ENCODE measurements around the gene ATG16L2.
"Not testable (repeated sequence)": the region's sequence is repeated elsewhere in the genome, so short reads cannot be mapped to it uniquely, and the experiment has no call there.

Gene ATG16L2

DNA sequence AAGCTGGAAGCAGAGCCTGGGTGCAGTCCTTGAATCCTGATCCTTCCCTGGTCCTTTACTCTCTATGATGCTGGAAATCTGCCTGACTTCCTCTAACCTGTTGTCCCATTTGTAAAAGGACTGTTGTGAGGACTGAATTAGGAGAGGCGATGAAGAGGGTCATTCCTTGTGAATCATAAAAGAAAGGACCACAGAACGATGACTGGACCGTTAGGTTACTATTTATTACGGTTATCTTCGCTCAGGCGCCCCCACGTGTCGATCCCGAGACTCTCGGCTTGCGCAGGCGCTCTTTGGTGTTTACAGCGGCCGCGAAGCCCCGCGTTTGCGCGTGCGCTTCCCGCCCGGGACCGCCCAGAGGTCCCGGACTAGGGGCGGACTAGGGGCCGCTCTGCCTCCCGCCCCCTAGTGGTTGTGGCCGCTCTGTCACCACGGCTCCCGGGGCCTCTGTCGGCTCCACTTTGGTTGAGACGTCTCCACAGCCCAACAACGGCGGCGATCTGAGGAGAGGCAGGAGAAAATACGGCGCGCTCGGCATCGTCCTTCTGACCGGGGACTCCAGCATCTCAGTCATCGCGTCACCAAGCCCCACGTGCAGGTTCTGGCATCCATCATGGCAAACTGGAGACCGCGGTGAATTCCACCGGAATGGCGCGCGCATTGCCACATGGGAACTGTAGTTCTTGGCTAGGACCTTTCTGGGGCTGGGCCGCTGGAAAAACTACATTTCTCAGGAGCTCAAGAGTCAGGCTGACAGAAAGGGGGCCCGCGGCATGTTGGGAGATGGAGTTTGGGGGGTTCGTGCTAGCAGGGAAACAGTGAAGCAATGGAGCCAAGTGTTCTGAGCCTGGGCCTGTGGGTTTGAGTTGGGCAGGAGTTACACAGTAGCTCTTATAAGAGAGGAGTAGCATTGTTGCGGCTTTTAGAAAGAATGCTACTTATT lies 20.5 kb upstream of the ATG16L2 start, which contains the start of gene STARD10:
TSS of gene STARD10 (minus strand) at position 623 of the 943 bp plus-strand sequence. CDS start 12,866 bp downstream, outside the sequence.
- H3K4me3 ChIP-seq (ENCODE audit: low read depth, low read length), result peak within 1 kb of the TSS; percentile 93

DNA sequence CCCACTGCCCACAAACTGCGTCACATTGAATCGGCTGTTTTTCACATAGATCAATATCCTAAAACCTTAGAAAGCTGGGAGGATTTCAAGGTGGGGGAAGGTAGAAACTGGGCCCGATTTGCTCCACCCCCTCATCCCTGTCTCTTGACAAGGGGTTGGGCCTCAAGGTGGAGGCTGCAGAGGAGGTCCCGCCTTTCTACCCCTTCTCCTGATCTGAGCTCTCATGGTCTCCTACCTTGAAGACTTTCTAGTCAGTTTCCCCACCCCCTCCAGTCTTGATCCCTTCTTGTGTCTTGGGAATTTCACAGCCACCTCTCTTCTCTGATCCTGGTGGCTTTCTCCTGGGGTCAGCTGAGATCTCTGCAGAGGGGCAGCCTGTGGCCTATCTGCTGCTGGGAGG lies 15.8 kb upstream of the ATG16L2 start:
- no peak overlapping the region for H3K4me3 ChIP-seq (ENCODE audit: low read depth, low read length)

DNA sequence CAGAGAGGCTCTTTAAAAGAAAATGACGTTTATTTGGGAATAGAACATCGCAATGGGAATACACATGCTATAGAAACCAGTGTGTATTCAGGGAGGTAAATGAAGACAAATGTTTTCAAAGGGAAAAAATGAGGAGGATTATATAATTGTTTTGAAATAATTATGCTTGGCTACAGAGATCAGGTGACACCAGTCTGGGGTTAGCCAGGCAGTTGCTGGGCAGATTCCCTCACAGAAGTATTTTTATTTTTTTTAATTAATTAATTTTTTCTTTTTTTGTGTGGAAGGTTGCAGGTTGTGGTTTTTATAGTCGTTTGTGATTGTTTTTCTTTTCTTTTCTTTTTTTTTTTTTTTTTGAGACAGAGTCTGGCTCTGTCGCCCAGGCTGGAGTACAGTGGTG lies 14.8 kb upstream of the ATG16L2 start:
- H3K4me3 ChIP-seq (ENCODE audit: low read depth, low read length), result no peak overlapping the region

DNA sequence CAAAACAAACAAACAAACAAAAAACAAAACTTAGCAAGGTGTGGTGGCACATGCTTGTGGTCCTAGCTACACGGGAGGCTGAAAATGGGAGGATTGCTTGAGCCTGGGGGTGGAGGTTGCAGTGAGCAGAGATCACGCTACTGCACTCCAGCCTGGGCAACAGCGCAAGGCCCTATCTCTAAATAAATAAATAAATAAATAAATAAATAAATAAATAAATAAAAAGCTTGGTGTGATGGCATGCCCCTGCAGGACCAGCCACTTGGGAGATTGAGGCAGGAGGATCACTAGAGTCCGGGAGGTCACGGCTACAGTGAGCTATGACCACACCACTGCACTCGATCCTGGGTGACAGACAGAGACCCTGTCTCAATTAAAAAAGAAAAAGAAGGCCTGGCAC lies 11.4 kb upstream of the ATG16L2 start:
- H3K4me3 ChIP-seq (ENCODE audit: low read depth, low read length), result no peak overlapping the region

DNA sequence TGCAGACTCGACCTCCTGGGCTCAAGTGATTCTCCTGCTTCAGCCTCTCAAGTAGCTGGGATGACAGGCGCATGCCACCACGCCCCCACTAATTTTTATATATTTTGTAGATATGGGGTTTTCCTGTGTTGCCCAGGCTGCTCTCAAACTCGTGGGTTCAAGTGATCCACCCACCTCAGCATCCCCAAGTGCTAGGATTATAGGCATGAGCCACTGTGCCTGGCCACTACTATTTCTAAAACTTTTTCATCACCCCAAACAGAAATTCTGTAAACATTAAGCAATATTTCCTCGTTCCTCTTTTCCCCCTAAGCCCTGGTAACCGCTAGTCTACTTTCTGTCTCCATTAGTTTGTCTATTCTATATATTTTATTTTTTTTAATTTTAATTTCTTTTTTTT lies 9.0 kb upstream of the ATG16L2 start:
- H3K4me3 ChIP-seq (ENCODE audit: low read depth, low read length), result no peak overlapping the region

DNA sequence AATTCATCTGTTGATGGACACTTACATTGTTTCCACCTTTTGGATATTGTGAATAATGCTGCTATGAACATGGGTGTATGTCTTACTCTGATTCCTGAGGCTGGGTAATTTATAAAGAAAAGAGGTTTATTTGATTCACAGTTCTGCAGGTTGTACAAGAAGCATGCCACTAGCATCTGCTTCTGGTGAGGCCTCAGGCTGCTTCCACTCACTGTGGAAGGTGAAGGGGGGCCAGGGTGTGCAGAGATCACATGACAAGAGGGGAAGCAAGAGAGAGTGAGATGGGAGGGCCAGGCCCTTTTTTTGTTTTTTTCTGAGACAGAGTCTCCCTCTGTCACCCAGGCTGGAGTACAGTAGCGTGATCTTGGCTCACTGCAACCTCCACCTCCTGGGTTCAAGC lies 7.8 kb upstream of the ATG16L2 start:
- H3K4me3 ChIP-seq (ENCODE audit: low read depth, low read length), result not testable (repeated sequence)

DNA sequence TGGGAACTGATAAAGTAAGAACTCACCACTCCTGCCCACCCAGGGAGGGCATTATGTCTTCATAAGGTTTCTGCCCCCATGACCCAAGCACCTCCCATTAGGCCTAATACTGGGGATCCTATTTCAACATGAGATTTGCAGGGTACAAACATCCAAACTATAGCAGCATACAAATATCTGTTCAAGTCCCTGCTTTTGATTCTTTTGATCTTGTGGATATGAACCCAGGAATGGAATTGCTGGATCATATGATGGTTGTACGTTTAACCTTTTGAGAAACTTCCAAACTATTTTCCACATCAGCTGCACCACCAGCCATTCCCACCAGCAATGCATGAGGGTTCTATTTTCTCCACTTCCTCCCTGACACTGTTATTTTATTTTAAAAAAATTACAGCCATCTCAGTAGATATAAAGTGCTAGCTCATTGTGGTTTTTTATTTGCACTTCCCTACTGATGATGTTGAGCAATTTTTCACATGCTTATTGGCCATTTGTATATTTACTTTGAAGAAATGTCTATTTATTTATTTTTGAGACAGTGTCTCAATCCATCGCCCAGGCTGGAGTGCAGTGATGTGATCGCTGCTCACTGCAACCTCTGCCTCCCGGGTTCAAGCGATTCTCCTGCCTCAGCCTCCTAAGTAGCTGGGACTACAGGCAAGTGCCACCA lies 7.1 kb upstream of the ATG16L2 start:
- H3K4me3 ChIP-seq (ENCODE audit: low read depth, low read length), result no peak overlapping the region

DNA sequence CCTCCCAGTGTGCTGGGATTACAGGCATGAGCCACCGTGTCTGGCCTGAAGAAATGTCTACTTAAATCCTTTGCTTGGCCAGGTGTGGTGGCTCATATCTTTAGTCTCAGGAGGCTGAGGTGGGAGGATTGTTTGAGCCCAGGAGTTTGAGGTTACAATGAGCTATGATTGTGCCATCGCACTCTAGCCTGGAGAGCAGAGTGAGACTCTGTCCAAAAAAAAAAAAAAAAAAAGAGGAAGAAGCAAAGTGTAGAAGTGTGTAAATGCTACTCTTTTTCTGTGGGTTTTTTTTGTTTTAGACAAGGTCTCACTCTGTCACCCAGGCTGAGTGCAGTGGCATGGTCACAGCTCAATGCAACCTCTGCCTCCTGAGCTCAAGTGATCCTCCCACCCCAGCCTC lies 6.4 kb upstream of the ATG16L2 start:
- no peak overlapping the region for H3K4me3 ChIP-seq (ENCODE audit: low read depth, low read length)

DNA sequence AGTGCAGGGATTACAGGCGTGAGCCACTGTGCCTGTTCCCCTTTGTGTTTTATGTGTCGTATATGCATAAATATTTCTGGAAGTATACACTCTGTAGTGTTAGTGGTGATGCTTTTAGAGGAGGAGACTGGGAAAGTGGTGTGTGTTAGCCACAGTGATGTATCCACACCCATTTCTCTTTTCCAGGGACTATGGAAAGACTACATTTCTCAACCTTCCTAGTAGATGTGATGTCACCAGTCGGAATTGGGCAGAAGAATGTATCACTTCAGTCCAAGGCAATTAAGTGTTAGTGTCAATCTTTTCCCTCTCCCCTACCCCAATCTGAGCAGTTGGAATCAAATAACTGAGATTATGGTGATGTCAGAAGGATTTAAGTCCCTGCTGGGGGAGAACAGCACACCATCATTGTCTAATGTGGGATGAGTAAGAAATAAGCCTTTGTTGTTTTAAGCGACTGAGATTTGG lies 5.8 kb upstream of the ATG16L2 start:
- H3K4me3 ChIP-seq (ENCODE audit: low read depth, low read length), result no peak overlapping the region

DNA sequence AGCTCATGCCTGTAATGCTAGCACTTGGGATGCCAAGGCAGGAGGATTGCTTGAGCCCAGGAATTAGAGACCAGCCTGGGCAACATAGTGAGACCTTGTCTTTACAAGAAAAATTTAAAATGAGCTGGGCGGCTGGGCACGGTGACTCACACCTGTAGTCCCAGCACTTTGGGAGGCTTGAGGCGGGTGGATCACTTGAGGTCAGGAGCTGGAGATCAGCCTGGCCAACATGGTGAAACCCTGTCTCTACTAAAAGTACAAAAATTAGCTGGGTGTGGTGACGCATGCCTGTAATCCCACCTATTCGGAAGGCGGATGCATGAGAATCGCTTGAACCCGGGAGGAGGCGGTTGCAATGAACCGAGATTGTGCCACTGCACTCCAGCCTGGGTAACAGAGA lies 2.5 kb upstream of the ATG16L2 start:
- H3K4me3 ChIP-seq (ENCODE audit: low read depth, low read length), result not testable (repeated sequence)

DNA sequence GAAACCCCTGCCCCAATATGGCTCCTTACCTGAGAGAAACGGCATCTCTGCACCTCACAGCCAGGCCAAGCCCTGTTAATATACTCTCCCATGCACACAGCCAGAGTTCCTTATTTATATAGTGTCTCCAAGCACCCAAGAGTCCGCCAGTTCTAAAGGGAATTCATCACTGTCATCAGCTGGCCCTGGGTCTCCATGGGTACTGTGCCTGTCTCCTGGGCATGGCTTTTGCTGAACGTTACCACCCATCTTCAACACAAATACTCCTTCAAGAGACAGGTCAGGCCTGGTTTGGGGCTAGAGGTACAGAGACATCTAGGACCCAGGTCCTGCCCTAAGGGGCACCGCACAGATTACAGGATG lies 1.6 kb upstream of the ATG16L2 start:
- no peak overlapping the region for H3K4me3 ChIP-seq (ENCODE audit: low read depth, low read length)

DNA sequence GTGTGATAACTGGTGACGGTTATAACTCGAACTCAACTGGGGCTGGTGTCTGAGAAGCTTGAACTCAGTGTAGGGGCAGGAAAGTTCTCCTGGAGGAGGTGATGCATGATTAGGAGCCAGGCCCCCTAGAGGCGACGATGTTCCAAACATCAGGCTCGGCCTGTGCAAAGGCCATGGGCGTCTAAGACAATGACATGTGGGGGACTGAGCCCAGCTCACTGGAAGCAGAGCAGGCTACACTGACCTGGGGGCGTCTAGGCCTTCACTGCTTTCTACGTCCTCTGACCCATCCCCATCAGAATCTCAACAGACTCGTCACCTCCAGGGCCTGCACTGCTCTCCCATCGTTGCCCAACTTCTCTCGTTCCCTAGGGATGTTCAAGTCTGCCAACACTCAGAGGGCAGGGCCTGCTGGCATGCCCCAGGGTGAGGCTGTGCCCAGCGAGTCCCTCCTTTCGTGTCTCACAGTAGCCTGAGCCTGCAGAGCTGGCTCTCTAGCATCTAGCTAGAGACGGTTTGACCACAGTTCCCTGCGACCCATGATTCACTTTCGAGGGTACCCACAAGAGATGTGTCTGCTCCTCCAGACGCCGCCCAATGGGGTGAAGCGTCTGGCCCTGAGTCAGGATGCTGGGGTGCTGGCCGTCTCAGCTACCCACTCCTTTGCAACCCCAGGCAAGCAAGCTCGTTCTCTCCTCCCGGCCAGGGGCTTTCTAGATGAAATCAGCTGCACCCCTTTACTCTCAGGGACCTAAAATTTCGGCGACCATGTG lies 1.1 kb upstream of the ATG16L2 start:
- peak overlapping the region; percentile 89 for H3K4me3 ChIP-seq (ENCODE audit: low read depth, low read length)

DNA sequence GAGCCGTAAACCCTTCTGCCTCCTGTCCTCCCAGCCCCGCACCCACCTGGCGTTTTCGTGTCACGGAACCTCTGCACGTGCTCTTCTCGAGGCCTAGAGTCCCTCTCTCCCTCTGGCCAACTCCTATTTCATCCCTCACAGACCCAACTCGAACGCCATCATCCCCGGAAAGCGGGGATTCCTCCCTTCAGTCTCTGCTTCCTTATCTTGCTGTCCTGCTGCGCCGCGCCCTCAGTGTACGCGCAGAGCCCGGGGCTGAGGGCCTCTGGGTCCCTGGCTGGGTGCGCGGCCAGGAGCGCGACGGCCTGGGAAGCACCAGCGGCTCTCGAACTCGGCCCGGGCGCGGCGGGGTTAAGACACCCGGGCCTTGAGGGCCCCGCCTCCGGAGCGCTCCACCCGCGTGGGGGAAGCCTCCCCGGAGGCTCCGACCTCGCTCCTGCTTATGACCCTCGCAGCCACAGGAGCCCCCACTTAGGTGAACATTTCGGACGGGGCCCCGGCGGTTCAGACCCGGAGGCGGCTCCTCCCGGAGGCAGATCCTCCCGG lies 398 bp upstream of the ATG16L2 start:
- H3K4me3 ChIP-seq (ENCODE audit: low read depth, low read length), result peak overlapping the region; percentile 89

DNA sequence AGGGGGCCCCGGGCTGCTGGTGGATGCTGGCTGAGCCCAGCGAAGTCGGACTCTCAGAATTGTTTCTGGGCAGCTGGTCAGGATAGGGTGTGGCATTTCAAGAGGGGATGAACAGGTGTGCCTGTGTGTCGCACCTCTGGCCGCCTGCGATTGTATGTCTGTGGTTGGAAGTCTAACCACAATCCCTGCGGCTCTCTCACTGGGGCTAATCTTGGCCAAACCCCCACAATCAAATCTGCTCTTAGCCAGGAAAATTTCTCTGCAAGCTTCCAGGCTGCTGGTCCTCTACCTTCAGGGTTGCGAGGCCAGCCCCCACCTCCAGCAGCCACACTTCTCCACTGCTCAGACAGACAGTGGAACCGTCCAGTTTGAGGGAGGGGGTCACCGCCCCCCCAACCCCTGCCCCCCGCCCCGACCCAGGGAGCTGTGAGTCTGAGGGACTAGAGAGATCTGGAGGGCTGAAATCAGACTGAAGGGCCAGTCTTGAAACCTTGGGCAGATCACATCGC lies 953 bp downstream of the ATG16L2 start:
- H3K4me3 ChIP-seq (ENCODE audit: low read depth, low read length), result peak overlapping the region; percentile 89

DNA sequence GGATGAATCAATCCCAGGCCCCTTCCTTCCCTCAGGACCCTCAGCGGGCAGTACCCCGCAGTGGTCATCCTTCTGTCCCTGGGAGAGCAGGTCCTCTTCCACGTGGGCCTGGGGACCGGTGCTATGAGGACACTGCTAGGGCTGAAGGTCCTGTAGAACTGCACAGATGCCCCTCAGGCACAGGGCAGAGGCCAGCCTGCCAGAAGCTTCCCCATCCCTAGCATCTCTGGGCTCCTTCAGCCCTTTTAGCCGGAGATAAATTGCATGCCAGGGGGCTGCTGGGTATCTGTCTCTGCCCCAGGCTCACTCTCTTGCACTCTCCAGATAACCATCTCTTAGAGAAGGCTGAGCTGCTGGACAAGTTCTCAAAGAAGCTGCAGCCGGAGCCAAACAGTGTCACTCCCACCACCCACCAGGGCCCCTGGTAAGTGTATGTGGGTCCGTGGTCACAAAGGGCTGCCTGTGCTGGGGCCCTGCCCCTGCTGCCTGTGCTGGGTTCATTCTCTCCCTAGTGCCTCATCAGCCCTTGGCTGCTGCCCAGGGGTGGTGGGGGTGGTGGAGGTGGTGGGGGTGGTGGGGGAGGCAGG lies 2.3 kb downstream of the ATG16L2 start:
- H3K4me3 ChIP-seq (ENCODE audit: low read depth, low read length), result no peak overlapping the region

DNA sequence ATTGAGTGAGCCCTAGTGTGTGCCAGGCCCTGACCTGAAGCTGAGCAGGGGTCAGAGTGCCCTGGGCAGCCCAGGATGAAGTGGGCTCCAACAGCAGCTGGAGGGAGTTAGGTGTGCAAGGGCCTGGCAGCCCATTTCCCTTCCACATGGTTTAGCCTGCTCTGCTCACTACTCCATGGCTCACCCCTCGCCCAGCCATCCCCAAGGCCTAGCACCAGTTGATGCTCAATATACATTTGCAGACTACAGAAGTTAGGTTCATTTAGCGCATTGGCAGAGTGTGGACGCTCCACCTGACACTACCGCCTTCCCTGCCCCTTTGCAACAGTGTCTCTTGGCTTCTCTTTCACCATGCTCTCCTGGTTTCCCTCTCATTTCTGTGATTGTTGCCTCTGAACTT lies 3.8 kb downstream of the ATG16L2 start:
- H3K4me3 ChIP-seq (ENCODE audit: low read depth, low read length), result no peak overlapping the region

DNA sequence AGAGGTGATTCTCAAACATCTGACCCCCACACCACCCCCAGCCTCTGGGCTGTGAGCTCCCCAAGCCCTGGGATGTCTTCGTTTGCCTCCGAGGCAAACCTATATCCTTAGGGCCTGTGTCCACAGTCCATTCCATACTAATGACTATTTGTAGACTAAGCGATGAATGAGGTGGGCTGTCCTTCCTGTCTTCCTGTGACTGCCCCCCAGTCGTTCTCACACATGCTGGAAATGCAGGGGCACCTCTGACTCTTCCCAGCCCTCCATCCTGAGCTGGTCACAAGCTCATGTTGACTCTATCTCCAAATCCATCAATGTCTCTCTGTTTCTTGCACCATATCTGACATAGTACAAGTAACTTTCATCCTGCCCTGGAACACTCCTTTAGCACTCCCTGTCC lies 4.8 kb downstream of the ATG16L2 start:
- no peak overlapping the region for H3K4me3 ChIP-seq (ENCODE audit: low read depth, low read length)

DNA sequence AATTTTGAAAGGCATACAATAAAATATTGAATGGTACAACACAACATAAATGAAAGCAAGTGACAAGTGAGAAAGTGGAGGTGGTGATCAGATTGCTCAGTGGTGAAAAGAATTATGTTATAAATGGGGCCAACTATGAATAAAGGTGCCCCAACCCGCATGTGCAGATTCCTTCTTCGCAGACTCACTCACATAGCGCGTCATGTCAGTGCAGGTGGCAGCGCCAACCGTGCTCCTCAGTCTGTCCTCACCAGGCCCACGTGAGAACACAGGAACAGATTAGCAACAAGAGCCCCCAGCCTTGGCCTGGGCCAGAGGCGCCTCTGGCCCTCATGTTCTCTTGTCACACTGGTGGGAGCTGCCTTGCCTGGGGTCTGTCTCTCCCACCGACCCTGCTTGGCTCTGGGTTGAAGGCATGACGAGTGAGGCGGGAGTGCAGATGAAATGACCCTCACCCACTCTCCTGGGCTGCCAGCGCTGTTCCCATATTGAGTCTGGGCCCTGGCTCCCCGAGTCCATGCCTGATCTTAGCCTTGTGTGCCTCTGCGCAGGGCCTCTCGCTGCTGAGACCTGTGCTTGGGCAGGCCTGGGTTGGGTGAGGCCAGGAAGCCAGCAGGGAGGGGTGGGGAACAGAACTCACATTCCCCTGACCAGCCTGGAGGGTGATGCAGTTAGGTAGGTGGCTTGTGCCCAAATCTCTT lies 6.4 kb downstream of the ATG16L2 start:
- no peak overlapping the region for H3K4me3 ChIP-seq (ENCODE audit: low read depth, low read length)

DNA sequence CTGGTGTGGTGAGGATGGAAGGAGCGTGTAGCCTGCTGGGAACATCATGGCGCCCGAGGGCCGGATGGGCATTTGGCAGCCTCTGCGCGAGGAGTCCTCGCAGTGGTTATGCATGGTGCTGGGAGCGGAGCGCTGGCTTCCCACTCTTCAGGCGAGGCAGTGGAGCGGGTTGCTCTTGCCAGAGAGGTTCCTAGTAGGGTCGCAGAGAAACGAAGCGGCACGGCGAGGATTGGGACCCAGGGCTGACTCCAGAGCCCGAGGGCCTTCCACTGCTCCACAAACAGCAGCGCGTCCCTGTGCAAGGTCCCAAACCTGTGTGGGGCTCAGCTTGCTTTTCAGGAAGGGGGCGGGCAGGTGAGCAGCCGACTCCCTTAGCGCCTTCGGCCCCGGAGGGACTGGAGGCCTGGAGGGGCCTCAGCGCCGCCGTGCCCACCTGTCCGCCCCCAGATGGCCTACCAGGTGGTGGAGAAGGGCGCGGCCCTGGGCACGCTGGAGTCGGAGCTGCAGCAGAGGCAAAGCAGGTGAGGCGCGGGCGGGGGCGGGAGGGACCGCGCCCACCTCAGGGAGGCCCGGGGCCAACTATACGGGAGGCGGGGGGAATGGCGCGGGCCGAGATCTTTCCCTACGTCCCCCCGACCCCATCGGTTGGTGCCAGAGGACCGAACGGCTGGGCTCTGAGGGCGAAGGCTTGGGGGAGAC lies 7.2 kb downstream of the ATG16L2 start:
- H3K4me3 ChIP-seq (ENCODE audit: low read depth, low read length), result peak overlapping the region; percentile 64

All from iPS-11a (cell line).